HG02884 (cell line): ENCODE data around the gene AFAP1.
"Not testable (repeated sequence)": the region's sequence is repeated elsewhere in the genome, so short reads cannot be mapped to it uniquely, and the experiment has no call there.

ENCODE experiments used
- ATAC-seq: cut with Tn5 transposase; IDR thresholded peaks from one replicate; pipeline ENCODE4 v1.9.1; 2021; ENCODE audit warnings: mild to moderate bottlenecking, moderate library complexity; ENCODE audit not compliant: unreplicated experiment

AFAP1 gene

GRCh38 chr4:7947927-7948326 lies 8.3 kb upstream of the AFAP1 start:
- no peak for ATAC-seq

DNA sequence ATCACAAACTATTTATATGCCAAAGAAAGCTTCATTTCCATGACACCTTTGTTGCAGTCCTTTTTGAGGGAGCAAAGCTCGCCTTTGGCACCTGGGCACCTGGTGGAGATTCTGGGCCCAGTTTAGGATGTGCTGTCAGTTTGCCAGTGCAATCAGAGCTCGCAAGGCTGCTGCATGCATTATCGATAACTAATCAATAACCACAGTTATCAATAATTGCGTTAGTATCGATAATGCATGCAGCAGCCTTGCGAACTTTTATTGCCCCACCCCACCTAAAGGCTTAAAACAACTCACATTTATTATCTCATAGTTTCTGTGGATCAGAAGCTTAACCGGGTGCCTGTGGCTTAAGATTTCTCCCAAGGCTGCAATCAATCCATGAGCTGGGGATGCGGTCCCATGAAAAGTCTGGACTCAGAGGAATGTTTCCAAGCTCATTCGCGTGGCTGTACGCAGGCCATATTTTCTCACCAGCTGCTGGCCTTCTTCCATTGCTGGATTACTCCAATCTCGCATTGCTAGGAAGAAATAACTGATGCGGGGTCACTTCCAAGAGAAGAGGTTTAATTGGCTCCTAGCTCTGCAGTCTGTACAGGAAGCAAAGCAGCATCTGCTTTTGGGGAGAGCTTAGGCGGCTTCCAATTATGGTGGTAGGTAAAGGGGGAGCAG lies 6.2 kb upstream of the AFAP1 start:
- no peak for ATAC-seq

DNA sequence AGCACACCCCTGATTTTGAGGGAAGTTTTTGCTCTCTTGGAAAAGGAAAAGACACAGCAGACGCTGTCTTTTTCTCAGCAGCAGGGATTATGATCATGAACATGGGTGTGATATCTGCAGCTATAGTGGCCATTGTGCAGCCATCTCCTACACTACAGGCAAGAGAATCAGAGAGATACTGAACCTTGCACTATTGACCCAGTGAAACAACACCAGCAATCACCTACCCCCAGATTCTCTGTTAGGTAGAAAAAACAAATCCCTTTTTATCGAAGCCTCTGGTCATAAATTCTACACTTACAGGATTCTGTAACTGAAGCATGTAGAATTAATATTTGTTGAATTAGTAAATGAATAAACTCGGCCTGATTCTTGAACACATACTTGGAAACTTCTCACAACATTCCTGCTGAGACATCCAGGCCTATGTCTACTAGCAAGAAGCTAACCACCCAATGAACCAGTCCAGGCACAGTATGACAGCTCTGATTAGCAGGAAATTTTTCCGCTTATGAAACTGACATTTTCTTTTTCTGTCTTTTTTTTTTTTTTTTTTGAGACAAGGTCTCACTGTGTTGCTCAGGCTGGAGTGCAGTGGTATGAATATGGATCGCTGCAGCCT lies 5.0 kb upstream of the AFAP1 start:
- no peak for ATAC-seq

DNA sequence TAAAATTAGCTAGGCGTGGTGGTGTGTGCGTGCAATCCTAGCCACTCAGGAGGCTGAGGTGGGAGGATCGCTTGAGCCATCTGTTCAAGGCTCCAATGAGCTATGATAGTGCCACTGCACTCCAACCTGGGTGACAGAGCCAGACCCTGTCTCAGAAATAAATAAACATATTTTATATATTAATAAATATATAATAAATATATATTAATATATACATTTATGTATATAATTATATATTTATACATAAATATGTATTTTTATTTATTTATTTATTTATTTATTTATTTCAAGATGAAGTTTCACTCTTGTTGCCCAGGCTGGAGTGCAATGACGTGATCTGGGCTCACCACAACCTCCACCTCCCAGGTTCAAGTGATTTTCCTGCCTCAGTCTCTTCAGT lies 4.0 kb upstream of the AFAP1 start:
- ATAC-seq: not testable (repeated sequence)

- ATAC-seq: no peak
Measured at GRCh38 chr4:7943211-7943610, 3.5 kb upstream of the AFAP1 start.

DNA sequence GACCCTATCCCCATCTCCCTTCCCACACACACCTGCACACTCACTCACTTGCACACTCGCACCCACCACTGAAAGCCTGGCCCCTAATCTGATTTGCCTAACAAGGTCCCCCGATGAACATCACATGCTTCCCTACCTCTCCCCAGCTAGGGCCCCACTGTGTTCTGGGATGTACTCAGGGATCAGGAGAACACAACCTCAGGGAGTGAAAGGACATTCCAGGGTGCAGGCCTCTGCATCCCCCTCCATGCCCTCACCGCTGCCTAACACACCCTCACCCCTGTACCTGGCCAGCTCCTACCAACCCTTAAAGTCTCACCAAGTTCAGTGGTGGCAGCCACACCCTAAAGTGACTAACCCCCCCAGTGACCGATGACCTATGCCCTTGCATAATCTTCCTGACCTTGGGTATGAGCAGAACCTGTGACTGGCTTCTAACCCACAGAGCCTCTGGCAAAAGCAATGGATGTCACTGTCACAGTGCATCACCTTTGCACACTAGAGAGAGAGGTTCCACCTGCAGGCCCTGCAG lies 2.4 kb upstream of the AFAP1 start:
- no peak for ATAC-seq

DNA sequence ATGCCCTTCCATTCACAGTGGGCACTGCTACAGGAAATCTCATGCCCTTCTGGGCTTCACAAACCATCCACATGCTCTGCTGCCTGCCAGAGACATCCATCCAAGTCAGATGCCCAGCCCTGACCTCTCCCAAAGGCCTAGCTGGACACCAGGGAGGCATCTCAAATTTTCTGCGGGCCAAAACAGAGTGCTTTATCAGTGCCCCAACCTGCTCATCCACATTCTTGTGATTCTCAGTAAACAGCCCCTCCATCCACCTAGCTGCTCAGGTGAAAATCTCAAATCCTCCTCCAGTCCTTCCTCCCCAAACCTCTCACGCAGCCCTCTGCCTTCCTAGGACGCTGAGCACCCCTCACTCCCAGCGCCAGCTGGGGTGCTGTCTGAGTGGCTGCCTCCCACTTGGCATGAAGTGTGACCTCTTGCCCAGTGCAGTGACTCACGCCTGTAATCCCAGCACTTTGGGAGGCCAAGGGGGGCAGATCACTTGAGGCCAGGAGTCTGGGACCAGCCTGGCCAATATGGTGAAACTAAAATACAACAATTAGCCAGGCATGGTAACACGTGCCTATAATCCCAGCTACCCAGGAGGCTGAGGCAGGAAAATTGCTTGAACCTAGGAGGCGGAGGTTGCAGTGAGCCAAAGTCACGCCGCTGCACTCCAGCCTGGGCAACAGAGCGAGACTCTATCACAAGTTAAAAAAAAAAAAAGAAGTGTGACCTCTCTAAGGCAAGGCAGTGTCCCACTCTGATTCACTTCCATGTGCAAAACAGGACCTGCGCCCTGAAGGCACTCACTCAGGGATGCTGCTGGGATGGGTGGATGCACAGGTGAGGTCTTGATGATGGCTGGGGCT lies 1.7 kb upstream of the AFAP1 start:
- no peak for ATAC-seq

DNA sequence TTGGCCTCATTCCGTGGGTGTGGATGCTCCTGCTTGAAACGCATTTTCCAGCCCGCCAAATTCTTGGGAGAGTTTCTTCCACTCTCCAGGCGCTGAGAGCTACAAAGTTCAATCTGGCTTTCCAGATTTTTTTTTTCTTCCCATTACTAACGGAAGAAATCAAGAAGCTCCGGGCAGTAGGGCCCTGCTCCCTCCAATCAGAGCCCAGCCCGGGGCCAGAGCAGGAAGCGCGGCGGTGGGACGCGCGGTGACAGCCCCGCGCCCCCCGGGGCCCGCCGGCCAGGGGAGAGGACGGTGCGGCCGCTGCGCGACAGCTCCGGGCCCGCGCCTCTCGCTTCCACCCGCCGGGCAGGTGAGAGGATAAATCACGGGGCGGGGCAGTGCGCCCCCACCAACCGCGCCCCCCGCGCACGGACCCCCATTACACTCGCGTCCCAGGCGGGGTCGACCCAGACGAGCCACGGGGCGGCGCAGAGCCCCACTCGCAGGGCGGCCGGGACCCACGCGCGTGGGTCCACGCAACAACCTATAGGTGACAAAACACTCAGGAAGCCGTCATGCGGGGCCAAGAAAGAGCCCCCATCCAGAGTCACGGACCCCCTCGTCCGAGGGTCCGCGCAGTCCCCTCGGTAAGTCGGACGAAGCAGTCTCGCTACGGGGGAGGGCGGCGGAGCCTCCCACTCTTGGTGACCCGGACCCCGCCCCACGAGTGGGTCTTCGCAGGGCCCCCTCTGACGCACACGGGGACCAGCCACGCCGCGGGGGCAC lies 868 bp downstream of the AFAP1 start:
- ATAC-seq: no peak

DNA sequence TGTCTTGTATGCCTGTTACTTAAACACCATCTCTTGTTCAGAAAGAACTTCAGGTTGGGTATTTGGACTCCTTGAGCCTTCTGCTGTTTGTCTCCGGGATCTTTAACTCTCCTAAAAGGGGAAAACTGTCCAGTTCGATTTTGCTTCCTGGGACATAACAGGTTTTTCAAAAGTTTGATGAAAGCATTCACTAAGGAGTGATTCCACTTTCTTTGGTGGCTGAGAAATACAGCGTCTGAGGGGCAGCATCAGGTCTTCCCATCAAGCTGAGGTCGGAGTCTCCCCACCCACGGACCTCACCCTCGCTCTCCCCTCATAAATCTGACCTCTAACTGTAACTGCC lies 1.4 kb downstream of the AFAP1 start:
- ATAC-seq: no peak

GRCh38 chr4:7937006-7937405 lies 2.7 kb downstream of the AFAP1 start:
- no peak for ATAC-seq

DNA sequence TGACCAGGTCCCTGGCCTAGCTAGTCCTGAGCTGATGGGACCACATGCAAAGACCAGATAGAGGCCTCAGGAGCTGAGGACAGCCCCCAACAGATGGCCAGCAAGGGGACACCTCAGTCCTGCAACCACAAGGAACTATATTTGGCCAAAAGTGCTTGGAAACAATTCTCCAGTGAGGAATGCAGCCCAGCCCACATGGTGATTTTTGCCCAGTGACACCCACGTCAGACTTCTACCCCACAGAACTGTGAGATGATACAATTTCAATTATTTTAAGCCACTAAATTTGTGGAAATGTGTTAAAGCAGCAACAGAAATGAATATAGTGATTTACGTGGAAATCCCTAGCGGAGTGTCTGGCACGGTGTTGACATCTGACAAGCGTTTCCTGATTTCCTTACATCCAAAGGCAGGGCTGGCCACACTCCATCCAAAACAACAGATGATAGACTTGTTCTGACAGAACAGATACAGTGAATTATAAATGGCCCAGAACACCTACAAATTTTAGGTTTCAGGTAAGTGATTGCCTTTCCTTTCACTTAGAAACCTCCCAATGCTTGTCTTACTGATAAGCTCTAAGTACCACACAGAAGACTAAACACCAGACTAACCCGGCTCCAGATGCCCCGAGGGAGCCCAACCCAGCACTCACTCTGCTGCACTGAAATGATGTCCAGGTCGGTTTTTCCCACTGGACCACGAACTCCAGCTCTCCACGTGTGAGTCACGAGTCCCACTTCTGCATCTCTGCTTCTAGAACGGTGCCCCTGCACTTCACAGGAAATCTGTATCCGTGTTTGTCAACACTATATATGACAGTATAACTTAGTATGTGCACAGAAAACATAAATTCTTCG lies 5.8 kb downstream of the AFAP1 start:
- ATAC-seq: no peak

DNA sequence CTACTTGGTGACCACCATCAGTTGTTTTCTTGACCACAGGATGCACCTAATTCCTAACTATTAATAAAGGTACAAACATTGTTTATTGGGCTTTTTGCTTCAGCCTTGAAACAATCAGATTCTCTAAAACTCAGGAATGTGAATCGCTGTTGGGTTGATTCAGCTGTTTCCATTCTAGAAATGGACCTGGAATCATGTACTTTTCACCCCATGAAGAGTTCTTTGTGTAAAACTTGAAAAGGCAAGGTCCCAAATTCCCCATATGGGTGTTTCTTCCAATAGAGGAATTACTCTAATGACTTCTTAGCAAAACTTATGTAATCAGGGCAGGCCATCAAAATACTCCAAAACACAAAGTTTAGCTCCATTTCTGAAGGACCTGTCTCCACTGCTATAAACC lies 7.4 kb downstream of the AFAP1 start:
- no peak for ATAC-seq

DNA sequence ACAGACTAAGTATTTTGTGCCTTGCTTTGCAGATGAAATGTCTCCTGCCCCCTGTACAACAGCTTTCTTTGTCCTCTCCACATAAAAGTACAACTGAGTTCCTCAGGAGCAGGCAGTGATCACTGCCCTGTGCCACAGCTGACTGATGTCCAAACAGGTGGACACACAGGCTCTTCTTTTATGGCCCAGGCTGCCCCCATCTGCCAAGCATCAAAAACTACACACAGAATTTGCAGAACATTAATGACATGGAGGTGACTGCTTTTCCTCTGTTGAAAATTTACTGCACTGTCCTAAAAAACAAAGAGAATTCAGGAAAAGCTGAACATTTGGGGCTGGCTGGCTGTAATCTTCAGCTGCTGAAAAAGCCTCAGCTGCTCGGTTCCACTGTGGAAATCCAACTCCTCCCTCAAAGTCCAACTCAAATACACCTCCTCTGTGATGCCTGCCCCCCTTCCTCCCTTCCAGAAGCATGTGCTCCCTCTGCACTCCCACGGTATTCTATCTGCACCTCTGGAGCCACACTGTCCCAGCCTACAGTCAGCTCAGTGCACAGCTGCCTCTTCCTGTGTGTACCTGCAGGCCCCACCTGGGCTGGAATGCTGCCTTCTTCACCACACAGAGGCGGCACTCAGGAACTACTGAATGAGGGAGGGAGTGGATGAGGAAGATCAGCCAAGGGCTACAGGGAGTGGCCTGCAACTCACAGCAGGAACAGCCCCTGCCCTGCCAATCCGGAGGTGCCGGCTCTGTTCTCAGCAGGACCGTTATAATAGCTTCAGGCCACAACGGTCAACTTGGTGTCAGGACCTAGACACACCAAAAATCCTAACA lies 10.3 kb downstream of the AFAP1 start:
- no peak for ATAC-seq

- no peak for ATAC-seq
Measured at GRCh38 chr4:7928711-7929110, 10.9 kb downstream of the AFAP1 start.

DNA sequence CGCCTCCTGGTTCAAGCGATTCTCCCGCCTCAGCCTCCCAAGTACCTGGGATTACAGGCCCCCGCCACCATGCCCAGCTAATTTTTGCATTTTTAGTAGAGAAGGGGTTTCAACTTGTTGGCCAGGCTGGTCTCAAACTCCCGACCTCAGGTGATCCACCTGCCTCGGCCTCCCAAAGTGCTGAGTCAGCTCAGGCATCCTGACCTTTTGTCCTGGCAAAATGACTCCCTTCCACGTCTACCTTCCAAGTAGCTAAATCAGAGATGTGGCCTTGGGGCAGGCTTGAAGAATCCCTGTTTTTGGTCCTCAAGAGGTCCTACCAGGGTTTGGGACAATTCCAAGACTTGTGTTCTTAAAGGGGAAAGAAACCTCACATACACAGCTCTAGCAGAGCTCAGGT lies 12.8 kb downstream of the AFAP1 start:
- no peak for ATAC-seq

DNA sequence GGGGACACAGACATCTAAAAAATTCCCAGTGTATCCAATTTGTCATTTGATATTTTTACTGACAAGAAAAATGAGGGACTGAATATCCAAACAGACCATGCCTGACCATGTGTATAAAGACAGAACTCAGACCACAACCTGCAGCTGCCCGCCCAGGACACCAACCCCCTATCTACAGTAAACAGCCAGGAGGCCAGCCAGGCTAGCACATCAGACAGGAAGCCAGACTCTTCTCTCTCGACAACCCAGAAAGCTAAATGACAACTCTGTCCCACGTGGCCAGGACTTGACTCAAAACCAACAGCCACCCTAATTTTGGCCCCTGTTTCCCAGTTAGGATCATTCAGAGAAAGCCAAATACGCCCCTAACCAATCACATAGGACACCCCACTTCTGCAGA lies 15.1 kb downstream of the AFAP1 start:
- no peak for ATAC-seq

- ATAC-seq: no peak
Measured at GRCh38 chr4:7924163-7924562, 15.5 kb downstream of the AFAP1 start.

DNA sequence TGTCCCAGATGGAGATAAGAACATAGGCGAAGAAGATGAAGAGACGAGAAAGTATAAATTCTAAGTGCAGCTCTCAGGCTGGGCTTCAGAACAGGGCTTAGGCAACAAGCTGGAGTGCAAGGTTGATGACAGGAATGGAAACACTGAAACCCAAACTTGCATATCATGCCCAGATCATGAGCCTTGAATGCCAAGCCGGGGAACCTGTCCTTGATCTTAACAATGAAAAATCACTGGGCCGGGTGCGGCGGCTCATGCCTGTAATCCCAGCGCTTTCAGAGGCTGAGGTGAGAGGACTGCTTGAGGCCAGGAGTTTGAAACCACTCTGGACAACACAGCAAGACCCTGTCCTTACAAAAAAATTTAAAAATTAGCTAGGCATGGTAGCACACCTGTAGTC lies 17.2 kb downstream of the AFAP1 start:
- ATAC-seq: no peak

DNA sequence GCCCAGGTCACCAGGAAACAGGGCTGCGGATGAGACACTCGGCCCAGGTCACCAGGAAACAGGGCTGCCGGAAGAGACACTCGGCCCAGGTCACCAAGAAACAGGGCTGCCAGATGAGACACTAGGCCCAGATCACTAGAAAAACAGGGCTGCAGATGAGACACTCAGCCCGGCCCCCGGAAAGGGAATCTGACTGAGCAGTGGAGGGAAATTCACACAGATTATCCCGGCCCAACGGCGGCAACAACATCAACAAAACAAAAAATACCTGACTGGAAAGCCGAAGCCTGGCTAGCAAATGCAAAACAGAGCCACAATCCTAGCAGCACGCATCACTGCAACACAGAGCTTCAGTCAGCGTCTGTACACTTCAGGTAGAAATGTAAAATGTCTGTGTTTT lies 20.7 kb downstream of the AFAP1 start:
- no peak for ATAC-seq
